Liver (tissue), 9 donors: Measurements from ENCODE around the gene REPS1. TPM values are rescaled to one million over a fixed set of nuclear protein-coding genes. Genes with fewer than 3 reads are reported as not detected.
A peak's percentile ranks its signal among the peaks of the same experiment; 100 is the strongest.

Experiments
- DNase-seq: peaks from one replicate; pipeline ENCODE4 v3.0.0-alpha.2; 2017; ENCODE audit warnings: low spot score
- H3K27ac ChIP-seq, 2 donors: one replicate each; pipeline ENCODE4 v1.7.0; 2013; ENCODE audit warnings: inconsistent platforms in 2 of 2, low read length in 2 of 2, control low read depth in 1 of 2, low read depth in 1 of 2, mild to moderate bottlenecking in 1 of 2
- H3K27me3 ChIP-seq, 4 donors: one replicate each; pipeline versions ENCODE4 v1.6.1 to v1.7.0; 2013; ENCODE audit warnings: low read length in 3 of 4, inconsistent platforms in 1 of 4, mild to moderate bottlenecking in 1 of 4, moderate library complexity in 1 of 4; ENCODE audit not compliant: control insufficient read depth in 4 of 4, insufficient read depth in 4 of 4
- H3K36me3 ChIP-seq, 4 donors: one replicate each; pipeline versions ENCODE4 v1.6.1 to v1.7.0; 2013; ENCODE audit warnings: low read length in 3 of 4, mild to moderate bottlenecking in 3 of 4, low read depth in 1 of 4, moderate library complexity in 1 of 4; ENCODE audit not compliant: control insufficient read depth in 4 of 4, insufficient read depth in 3 of 4
- H3K4me1 ChIP-seq, 4 donors: one replicate each; pipeline versions ENCODE4 v1.6.1 to v1.7.0; 2013; ENCODE audit warnings: low read length in 3 of 4, mild to moderate bottlenecking in 3 of 4, moderate library complexity in 1 of 4; ENCODE audit not compliant: control insufficient read depth in 4 of 4, insufficient read depth in 4 of 4
- H3K4me3 ChIP-seq, 3 donors: one replicate each; pipeline versions ENCODE4 v1.6.1 to v1.7.0; 2013; ENCODE audit warnings: low read length in 3 of 3, control low read depth in 1 of 3, low read depth in 1 of 3, mild to moderate bottlenecking in 1 of 3
- H3K9ac ChIP-seq, 2 donors: one replicate each; pipeline ENCODE4 v1.7.0; 2013; ENCODE audit warnings: low read length in 2 of 2, mild to moderate bottlenecking in 2 of 2, moderate library complexity in 2 of 2, control low read depth in 1 of 2, low read depth in 1 of 2
- H3K9me3 ChIP-seq, 4 donors: one replicate each; pipeline versions ENCODE4 v1.6.1 to v1.7.0; 2013; ENCODE audit warnings: low read length in 3 of 4; ENCODE audit not compliant: control insufficient read depth in 4 of 4
- EGR1 ChIP-seq, 2 donors: IDR thresholded peaks; 2 replicates each; pipeline ENCODE4 v1.6.1; 2016 to 2018; ENCODE audit warnings: antibody characterized with exemption in 2 of 2, low read depth in 2 of 2
- FOXA1 ChIP-seq: IDR thresholded peaks from 2 replicates; pipeline ENCODE4 v1.6.1; 2016; ENCODE audit warnings: antibody characterized with exemption
- FOXA2 ChIP-seq: IDR thresholded peaks from 2 replicates; pipeline ENCODE4 v1.6.1; 2016; ENCODE audit warnings: antibody characterized with exemption
- GABPA ChIP-seq, 2 donors: IDR thresholded peaks in 1 of 2; conservative IDR thresholded peaks in 1 of 2; 2 replicates each; pipeline ENCODE4 v1.6.1; 2016; ENCODE audit warnings: antibody characterized with exemption in 2 of 2, mild to moderate bottlenecking in 1 of 2, moderate library complexity in 1 of 2
- HNF4A ChIP-seq, 2 donors: conservative IDR thresholded peaks; 2 replicates each; pipeline ENCODE4 v1.6.1; 2016; ENCODE audit warnings: antibody characterized with exemption in 2 of 2, mild to moderate bottlenecking in 2 of 2
- HNF4G ChIP-seq: IDR thresholded peaks from 2 replicates; pipeline ENCODE4 v1.6.1; 2016; ENCODE audit warnings: antibody characterized with exemption
- NR2F2 ChIP-seq: IDR thresholded peaks from 2 replicates; pipeline ENCODE4 v1.6.1; 2016; ENCODE audit warnings: antibody characterized with exemption
- RAD21 ChIP-seq, 2 donors: IDR thresholded peaks; 2 replicates each; pipeline ENCODE4 v1.6.1; 2016; ENCODE audit warnings: antibody characterized with exemption in 2 of 2, mild to moderate bottlenecking in 2 of 2
- RXRA ChIP-seq, 2 donors: IDR thresholded peaks; 2 replicates each; pipeline ENCODE4 v1.6.1; 2017 to 2018; ENCODE audit warnings: antibody characterized with exemption in 2 of 2, mild to moderate bottlenecking in 1 of 2
- SP1 ChIP-seq: IDR thresholded peaks from 2 replicates; pipeline ENCODE4 v1.6.1; 2018; ENCODE audit warnings: antibody characterized with exemption, mild to moderate bottlenecking
- TAF1 ChIP-seq: conservative IDR thresholded peaks from 2 replicates; pipeline ENCODE4 v1.6.1; 2016; ENCODE audit warnings: antibody characterized with exemption, mild to moderate bottlenecking
- YY1 ChIP-seq: IDR thresholded peaks from 2 replicates; pipeline ENCODE4 v1.6.1; 2016; ENCODE audit warnings: antibody characterized with exemption, mild to moderate bottlenecking
- WGBS: extraction: QIAGEN DNeasy Blood & Tissue Kit; methylation state at CpG from one replicate; pipeline ENCODE4 v1.1.7; 2013; 5-methylcytosine and 5-hydroxymethylcytosine counted together
- polyA plus RNA-seq, 2 donors: library from polyadenylated mRNA; stranded (reverse) in 1 of 2; unstranded in 1 of 2; fragments of 200-250 nt in 1 of 2; fragments of >200 nt in 1 of 2; fragmentation: Nextera tagmentation in 1 of 2; extraction: Ambion mirVana in 1 of 2; gene quantifications; one replicate each; pipeline versions ENCODE4 v1.2.1 to v1.2.3, GENCODE V29; 2013 to 2015
- total RNA-seq, 2 donors: library from RNA; depleted of rRNA; stranded (reverse); fragments of >200 nt; gene quantifications; one replicate each; pipeline ENCODE4 v1.2.3, GENCODE V29; 2014
- TF ChIP-seq, protein P1 (sequence below): IDR thresholded peaks from 2 replicates; pipeline ENCODE4 v1.6.1; 2016; ENCODE audit warnings: antibody characterized with exemption
- TF ChIP-seq, protein P2 (sequence below): fragments of 150-350 bp; IDR thresholded peaks from 2 replicates; pipeline ENCODE4 v1.5.1; 2017; ENCODE audit warnings: improper control_type of control experiment, low read depth, low read length; ENCODE audit not compliant: missing input control
- TF ChIP-seq, protein P3 (sequence below): IDR thresholded peaks from 2 replicates; pipeline ENCODE4 v1.6.1; 2016; ENCODE audit warnings: antibody characterized with exemption, mild to moderate bottlenecking
- TF ChIP-seq, protein P4 (sequence below): IDR thresholded peaks from 2 replicates; pipeline ENCODE4 v1.6.1; 2016; ENCODE audit warnings: antibody characterized with exemption
- donor health status: healthy.
- donor health status: healthy.
- donor health status: healthy.
- donor health status: healthy.
- donor health status: healthy.

REPS1 gene
- total and polyA plus RNA-seq, 4 donors, result 12.3 to 46.4 (median 21.1) TPM

DNA sequence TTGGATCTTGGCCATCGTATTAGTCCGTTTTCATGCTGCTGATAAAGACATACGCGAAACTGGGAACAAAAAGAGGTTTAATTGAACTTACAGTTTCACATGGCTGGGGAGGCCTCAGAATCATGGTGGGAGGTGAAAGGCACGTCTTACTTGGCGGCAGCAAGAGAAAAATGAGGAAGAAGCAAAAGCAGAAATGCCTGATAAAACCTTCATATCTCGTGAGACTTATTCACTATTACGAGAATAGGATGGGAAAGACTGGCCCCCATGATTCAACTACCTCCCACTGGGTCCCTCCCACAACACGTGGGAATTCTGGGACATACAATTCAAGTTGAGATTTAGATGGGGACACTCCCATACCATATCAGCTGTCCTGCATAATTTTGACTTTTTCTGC is 20.1 kb upstream of the REPS1 start:
- no peak overlapping the region for H3K4me3 ChIP-seq
- no peaks in the 10 kb centered on the region for H3K27me3 ChIP-seq
- no peak overlapping the region for H3K27ac ChIP-seq
- no peaks in the 10 kb centered on the region for H3K36me3 ChIP-seq
- no peak overlapping the region for H3K9ac ChIP-seq
- no peaks in the 10 kb centered on the region for H3K9me3 ChIP-seq
- peaks cover 2 to 27% (median 19%) of the 10 kb centered on the region in 4 donors for H3K4me1 ChIP-seq
- TF ChIP-seq TAF1 (no peak), YY1 (no peak)
- TF ChIP-seq, protein P1, sequence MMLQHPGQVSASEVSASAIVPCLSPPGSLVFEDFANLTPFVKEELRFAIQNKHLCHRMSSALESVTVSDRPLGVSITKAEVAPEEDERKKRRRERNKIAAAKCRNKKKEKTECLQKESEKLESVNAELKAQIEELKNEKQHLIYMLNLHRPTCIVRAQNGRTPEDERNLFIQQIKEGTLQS, result no peak
- no peak for DNase-seq
- WGBS, result 88% methylated on average over 9 of the region's 9 CpGs

DNA sequence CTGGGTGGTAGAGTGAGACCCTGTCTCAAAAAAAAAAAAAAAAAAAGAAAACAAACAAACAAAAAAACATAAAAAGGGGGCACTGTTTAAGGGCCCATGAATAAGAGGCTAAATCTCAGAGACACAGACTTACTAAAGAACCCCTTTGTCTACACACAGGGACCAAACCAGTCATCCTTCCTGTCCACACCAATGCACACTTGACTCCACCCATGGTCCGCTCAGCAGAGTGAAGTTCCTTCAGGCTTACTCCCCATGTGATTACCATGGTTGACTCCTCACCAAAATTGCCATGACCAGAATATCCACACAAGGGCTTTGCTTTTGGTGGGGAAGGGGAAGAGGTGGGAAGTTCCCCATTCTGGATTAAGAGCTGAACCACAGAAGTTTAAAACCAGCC is 19.4 kb upstream of the REPS1 start:
- H3K4me3 ChIP-seq, result no peak overlapping the region
- no peak for TF ChIP-seq NR2F2
- TF ChIP-seq RXRA (IDR thresholded peaks at IDR 0.05), result no peak
- TF ChIP-seq SP1, result no peak
- TF ChIP-seq, protein P2, sequence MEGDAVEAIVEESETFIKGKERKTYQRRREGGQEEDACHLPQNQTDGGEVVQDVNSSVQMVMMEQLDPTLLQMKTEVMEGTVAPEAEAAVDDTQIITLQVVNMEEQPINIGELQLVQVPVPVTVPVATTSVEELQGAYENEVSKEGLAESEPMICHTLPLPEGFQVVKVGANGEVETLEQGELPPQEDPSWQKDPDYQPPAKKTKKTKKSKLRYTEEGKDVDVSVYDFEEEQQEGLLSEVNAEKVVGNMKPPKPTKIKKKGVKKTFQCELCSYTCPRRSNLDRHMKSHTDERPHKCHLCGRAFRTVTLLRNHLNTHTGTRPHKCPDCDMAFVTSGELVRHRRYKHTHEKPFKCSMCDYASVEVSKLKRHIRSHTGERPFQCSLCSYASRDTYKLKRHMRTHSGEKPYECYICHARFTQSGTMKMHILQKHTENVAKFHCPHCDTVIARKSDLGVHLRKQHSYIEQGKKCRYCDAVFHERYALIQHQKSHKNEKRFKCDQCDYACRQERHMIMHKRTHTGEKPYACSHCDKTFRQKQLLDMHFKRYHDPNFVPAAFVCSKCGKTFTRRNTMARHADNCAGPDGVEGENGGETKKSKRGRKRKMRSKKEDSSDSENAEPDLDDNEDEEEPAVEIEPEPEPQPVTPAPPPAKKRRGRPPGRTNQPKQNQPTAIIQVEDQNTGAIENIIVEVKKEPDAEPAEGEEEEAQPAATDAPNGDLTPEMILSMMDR, result no peak
- no peak for TF ChIP-seq GABPA (IDR thresholded peaks at IDR 0.05 in 1 of 2, conservative IDR thresholded peaks at IDR 0.05 in 1 of 2)
- TF ChIP-seq, protein P3, sequence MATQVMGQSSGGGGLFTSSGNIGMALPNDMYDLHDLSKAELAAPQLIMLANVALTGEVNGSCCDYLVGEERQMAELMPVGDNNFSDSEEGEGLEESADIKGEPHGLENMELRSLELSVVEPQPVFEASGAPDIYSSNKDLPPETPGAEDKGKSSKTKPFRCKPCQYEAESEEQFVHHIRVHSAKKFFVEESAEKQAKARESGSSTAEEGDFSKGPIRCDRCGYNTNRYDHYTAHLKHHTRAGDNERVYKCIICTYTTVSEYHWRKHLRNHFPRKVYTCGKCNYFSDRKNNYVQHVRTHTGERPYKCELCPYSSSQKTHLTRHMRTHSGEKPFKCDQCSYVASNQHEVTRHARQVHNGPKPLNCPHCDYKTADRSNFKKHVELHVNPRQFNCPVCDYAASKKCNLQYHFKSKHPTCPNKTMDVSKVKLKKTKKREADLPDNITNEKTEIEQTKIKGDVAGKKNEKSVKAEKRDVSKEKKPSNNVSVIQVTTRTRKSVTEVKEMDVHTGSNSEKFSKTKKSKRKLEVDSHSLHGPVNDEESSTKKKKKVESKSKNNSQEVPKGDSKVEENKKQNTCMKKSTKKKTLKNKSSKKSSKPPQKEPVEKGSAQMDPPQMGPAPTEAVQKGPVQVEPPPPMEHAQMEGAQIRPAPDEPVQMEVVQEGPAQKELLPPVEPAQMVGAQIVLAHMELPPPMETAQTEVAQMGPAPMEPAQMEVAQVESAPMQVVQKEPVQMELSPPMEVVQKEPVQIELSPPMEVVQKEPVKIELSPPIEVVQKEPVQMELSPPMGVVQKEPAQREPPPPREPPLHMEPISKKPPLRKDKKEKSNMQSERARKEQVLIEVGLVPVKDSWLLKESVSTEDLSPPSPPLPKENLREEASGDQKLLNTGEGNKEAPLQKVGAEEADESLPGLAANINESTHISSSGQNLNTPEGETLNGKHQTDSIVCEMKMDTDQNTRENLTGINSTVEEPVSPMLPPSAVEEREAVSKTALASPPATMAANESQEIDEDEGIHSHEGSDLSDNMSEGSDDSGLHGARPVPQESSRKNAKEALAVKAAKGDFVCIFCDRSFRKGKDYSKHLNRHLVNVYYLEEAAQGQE, result no peak
- TF ChIP-seq RAD21 (IDR thresholded peaks at IDR 0.05), result no peak
- TF ChIP-seq FOXA2, result no peak
- no peak for TF ChIP-seq TAF1
- TF ChIP-seq HNF4G, result no peak

DNA sequence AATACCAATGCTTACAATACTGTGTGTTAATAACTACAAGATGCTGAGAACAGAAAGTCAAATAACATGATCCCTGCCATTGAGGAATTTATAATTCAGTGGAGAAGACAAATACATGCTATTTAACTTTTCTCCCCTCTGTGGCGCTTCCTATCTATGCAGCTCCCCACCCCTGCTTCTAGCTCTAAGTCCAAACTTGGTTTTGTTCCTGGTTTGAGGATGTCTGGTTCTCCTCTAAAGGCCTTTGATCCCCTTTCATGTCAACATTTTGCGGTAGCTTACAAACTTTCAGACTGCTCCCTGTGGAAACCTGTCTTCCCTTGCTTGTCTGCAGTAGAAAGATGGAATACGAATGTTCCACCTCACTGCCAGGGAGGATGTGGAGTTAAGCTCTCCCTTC is 18.4 kb upstream of the REPS1 start:
- H3K4me1 ChIP-seq, result peaks cover 0 to 26% (median 16%) of the 10 kb centered on the region in 4 donors
- no peak for DNase-seq
- no peak for TF ChIP-seq FOXA2
- TF ChIP-seq RXRA (IDR thresholded peaks at IDR 0.05), result peak; percentile 12 to 28
- no peak for TF ChIP-seq NR2F2
- TF ChIP-seq, protein P4, sequence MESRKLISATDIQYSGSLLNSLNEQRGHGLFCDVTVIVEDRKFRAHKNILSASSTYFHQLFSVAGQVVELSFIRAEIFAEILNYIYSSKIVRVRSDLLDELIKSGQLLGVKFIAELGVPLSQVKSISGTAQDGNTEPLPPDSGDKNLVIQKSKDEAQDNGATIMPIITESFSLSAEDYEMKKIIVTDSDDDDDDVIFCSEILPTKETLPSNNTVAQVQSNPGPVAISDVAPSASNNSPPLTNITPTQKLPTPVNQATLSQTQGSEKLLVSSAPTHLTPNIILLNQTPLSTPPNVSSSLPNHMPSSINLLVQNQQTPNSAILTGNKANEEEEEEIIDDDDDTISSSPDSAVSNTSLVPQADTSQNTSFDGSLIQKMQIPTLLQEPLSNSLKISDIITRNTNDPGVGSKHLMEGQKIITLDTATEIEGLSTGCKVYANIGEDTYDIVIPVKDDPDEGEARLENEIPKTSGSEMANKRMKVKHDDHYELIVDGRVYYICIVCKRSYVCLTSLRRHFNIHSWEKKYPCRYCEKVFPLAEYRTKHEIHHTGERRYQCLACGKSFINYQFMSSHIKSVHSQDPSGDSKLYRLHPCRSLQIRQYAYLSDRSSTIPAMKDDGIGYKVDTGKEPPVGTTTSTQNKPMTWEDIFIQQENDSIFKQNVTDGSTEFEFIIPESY, result no peak
- TF ChIP-seq EGR1 (IDR thresholded peaks at IDR 0.05; ENCODE audit: low read depth in 2 of 2), result no peak
- no peak for TF ChIP-seq FOXA1
- no peak for TF ChIP-seq SP1
- peak; percentile 39 to 42 for TF ChIP-seq HNF4A (conservative IDR thresholded peaks at IDR 0.05)
- peak; percentile 34 to 36 for TF ChIP-seq RAD21 (IDR thresholded peaks at IDR 0.05)
- TF ChIP-seq HNF4G, result no peak
- 63% methylated on average over 3 of the region's 3 CpGs for WGBS
- no peaks in the 10 kb centered on the region for H3K27me3 ChIP-seq
- no peak overlapping the region for H3K9ac ChIP-seq
- H3K36me3 ChIP-seq, result no peaks in the 10 kb centered on the region
- no peaks in the 10 kb centered on the region for H3K9me3 ChIP-seq
- no peak overlapping the region for H3K4me3 ChIP-seq
- H3K27ac ChIP-seq, result no peak overlapping the region

More for the DNA sequence above, 19.4 kb upstream of the REPS1 start:
- no peak for DNase-seq
- no peak overlapping the region for H3K9ac ChIP-seq
- H3K27me3 ChIP-seq, result no peaks in the 10 kb centered on the region
- H3K36me3 ChIP-seq, result no peaks in the 10 kb centered on the region
- peaks cover 0 to 23% (median 15%) of the 10 kb centered on the region in 4 donors for H3K4me1 ChIP-seq
- 92% methylated on average over 1 of the region's 1 CpG for WGBS
- no peaks in the 10 kb centered on the region for H3K9me3 ChIP-seq
- H3K27ac ChIP-seq, result no peak overlapping the region
